Panc1 (cell line): ENCODE measurements around the gene MDC1. TPM values are rescaled to one million over a fixed set of nuclear protein-coding genes. Genes with fewer than 3 reads are reported as not detected.

Source experiments
- ATAC-seq: fragments of 200-7000 bp; cut with Tn5 transposase; 2 replicates; pipeline ENCODE4 v1.9.1; 2020; ENCODE audit warnings: mild to moderate bottlenecking, moderate library complexity
- BruUV-seq: library from RNA; stranded (reverse); fragments of 400-500 nt; replicated peaks from 2 replicates; lab custom pipeline; 2021; lab: Mats Ljungman, UMichigan
- CTCF ChIA-PET: fragments of 300-600 bp; sonication (Branson Sonifier 250); formaldehyde crosslinking; loops from one replicate; lab custom pipeline; 2022; ENCODE audit warnings: antibody characterized with exemption; lab: Charles Lee
- POLR2A ChIA-PET: fragments of 300-600 bp; sonication (Branson Sonifier 250); formaldehyde crosslinking; loops from one replicate; lab custom pipeline; 2022; ENCODE audit warnings: antibody characterized with exemption; lab: Charles Lee
- DNase-seq: peaks from one replicate; pipeline ENCODE4 v3.0.0-alpha.2; 2010; ENCODE audit warnings: low read depth, low spot score
- H3K27ac ChIP-seq: 2 replicates; pipeline ENCODE4 v1.5.1; 2011; ENCODE audit warnings: mild to moderate bottlenecking, low read length, inconsistent platforms
- H3K27me3 ChIP-seq: fragments of 200-500 bp; sonication (Bioruptor generic); 2 replicates; pipeline ENCODE4 v1.6.0; 2014; ENCODE audit warnings: low read length, inconsistent platforms; ENCODE audit not compliant: control insufficient read depth, insufficient read depth
- H3K36me3 ChIP-seq: fragments of 200-500 bp; sonication (Bioruptor generic); 2 replicates; pipeline ENCODE4 v1.5.1; 2014; ENCODE audit warnings: inconsistent platforms, mild to moderate bottlenecking, low read length, moderate library complexity; ENCODE audit not compliant: control insufficient read depth, insufficient read depth
- H3K4me1 ChIP-seq: 2 replicates; pipeline ENCODE4 v1.5.1; 2011; ENCODE audit warnings: inconsistent platforms, mild to moderate bottlenecking, low read length, moderate library complexity; ENCODE audit not compliant: control insufficient read depth, insufficient read depth
- H3K4me3 ChIP-seq, 2 experiments: 2 replicates each; pipeline ENCODE4 v1.5.1; 2011 to 2012; ENCODE audit warnings: low read depth in 2 of 2, low read length in 2 of 2, mild to moderate bottlenecking in 2 of 2, inconsistent platforms in 1 of 2, moderate library complexity in 1 of 2
- H3K9me3 ChIP-seq: fragments of 200-500 bp; sonication (Bioruptor generic); 2 replicates; pipeline ENCODE4 v1.5.1; 2014; ENCODE audit warnings: low read depth, mild to moderate bottlenecking, inconsistent platforms, low read length, moderate library complexity; ENCODE audit not compliant: control insufficient read depth, insufficient read depth
- CTCF ChIP-seq: fragments of 450-650 bp; IDR thresholded peaks from 2 replicates; pipeline ENCODE4 v1.5.1; 2017; ENCODE audit warnings: mild to moderate bottlenecking
- POLR2AphosphoS5 ChIP-seq: IDR thresholded peaks from 2 replicates; pipeline ENCODE4 v1.6.1; 2012; ENCODE audit warnings: mild to moderate bottlenecking, low read depth, low read length, moderate library complexity
- REST ChIP-seq, 2 experiments: IDR thresholded peaks; 2 replicates each; pipeline ENCODE4 v1.6.1; 2011 to 2012; ENCODE audit warnings: low read depth in 2 of 2, control low read depth in 1 of 2, low read length in 1 of 2, mild to moderate bottlenecking in 1 of 2, moderate library complexity in 1 of 2; ENCODE audit not compliant: insufficient read depth in 1 of 2
- SIN3A ChIP-seq: IDR thresholded peaks from 2 replicates; pipeline ENCODE4 v1.6.1; 2012; ENCODE audit warnings: low read depth, mild to moderate bottlenecking, low read length, moderate library complexity, borderline replicate concordance; ENCODE audit not compliant: insufficient read depth
- TCF7L2 ChIP-seq: IDR thresholded peaks from 2 replicates; pipeline ENCODE4 v1.6.1; 2011; ENCODE audit warnings: mild to moderate bottlenecking, low read depth, low read length, inconsistent platforms
- in situ Hi-C: cut with HindIII; loops from 2 replicates; pipeline ENCODE4 v1.10.0; 2016; ENCODE audit warnings: low sequenced_read_pairs, low pct_unique_long_range_greater_than_20kb
- intact Hi-C: fragments of 100-400 bp; cut with micrococcal nuclease; formaldehyde crosslinking; loops from one replicate; pipeline ENCODE4 v1.10.0; 2022; ENCODE audit not compliant: unreplicated experiment
- total RNA-seq: library from RNA; stranded (reverse); gene quantifications from one replicate; pipeline ENCODE4 v1.2.1, GENCODE V29; 2021; ENCODE audit not compliant: unreplicated experiment

Gene MDC1
- total RNA-seq, 1 experiment from 2014 or later, result 68.6 TPM

- POLR2A ChIA-PET, result no interaction called here
- Histone ChIP-seq H3K27me3 (no peaks in the 10 kb centered on the region), H3K4me1 (no peaks in the 10 kb centered on the region), H3K4me3 (no peak overlapping the region), H3K36me3 (peaks cover 3% of the 10 kb centered on the region; the same call in 1 of the 2 replicates), H3K27ac (no peak overlapping the region), H3K9me3 (no peaks in the 10 kb centered on the region)
- intact Hi-C loops, result no loop called here
- CTCF ChIA-PET, result no interaction called here
- in situ Hi-C loops, result no loop called here
- ATAC-seq (no peak), DNase-seq (no peak)
- BruUV-seq, result no TSS peak
- TF ChIP-seq SIN3A (no peak), REST (IDR thresholded peaks at IDR 0.05; ENCODE audit: insufficient read depth in 1 of 2, low read depth in 2 of 2, low read length in 1 of 2) (no peak)
Measured at GRCh38 chr6:30654798-30655742, 62.0 kb downstream of the MDC1 start.

- DNase-seq, result no peak
- Histone ChIP-seq H3K9me3 (no peaks in the 10 kb centered on the region), H3K36me3 (peaks cover 3% of the 10 kb centered on the region; the same call in 1 of the 2 replicates), H3K27me3 (no peaks in the 10 kb centered on the region), H3K4me1 (peaks cover 11% of the 10 kb centered on the region), H3K27ac (no peak overlapping the region), H3K4me3 (no peak overlapping the region)
- TF ChIP-seq SIN3A, result no peak
- no peak for TF ChIP-seq CTCF
- TF ChIP-seq POLR2AphosphoS5, result no peak
- TF ChIP-seq REST (IDR thresholded peaks at IDR 0.05; ENCODE audit: insufficient read depth in 1 of 2, low read depth in 2 of 2, low read length in 1 of 2), result no peak
- TF ChIP-seq TCF7L2, result no peak
- ChIA-PET POLR2A (no interaction called here), CTCF (no interaction called here)
- TSS peak; percentile 54 for BruUV-seq
- no peak for ATAC-seq
- in situ Hi-C loops, result no loop called here
- intact Hi-C loops, result no loop called here
Measured at GRCh38 chr6:30651143-30651542, 65.9 kb downstream of the MDC1 start.

Other genes starting within 250 kb of the MDC1 start
- gene HLA-E, start 227.8 kb downstream of the MDC1 start, total RNA-seq, result 132 TPM
- gene GNL1, start 160.8 kb downstream of the MDC1 start, total RNA-seq, result 90.6 TPM
- 16.5 TPM for gene PRR3, start 160.0 kb downstream of the MDC1 start, total RNA-seq
- gene ABCF1, start 145.8 kb downstream of the MDC1 start, total RNA-seq, result 94.9 TPM
- gene PPP1R10, start 100.0 kb downstream of the MDC1 start, total RNA-seq, result 82.9 TPM
- gene MRPS18B, start 99.4 kb downstream of the MDC1 start, total RNA-seq, result 69.1 TPM
- 15.8 TPM for gene ATAT1, start 90.4 kb downstream of the MDC1 start, total RNA-seq
- 30.8 TPM for gene C6orf136, start 70.1 kb downstream of the MDC1 start, total RNA-seq
- gene DHX16, start 44.3 kb downstream of the MDC1 start, total RNA-seq, result 44.5 TPM
- gene PPP1R18, start 30.6 kb downstream of the MDC1 start, total RNA-seq, result 55.3 TPM
- gene NRM, start 26.3 kb downstream of the MDC1 start, total RNA-seq, result 21.9 TPM
- 853 TPM for gene TUBB, start 3.1 kb upstream of the MDC1 start, total RNA-seq
- 176 TPM for gene FLOT1, start 25.4 kb upstream of the MDC1 start, total RNA-seq
- 106 TPM for gene IER3, start 27.3 kb upstream of the MDC1 start, total RNA-seq
- 95.2 TPM for gene DDR1, start 167.2 kb upstream of the MDC1 start, total RNA-seq
- 27.5 TPM for gene GTF2H4, start 190.9 kb upstream of the MDC1 start, total RNA-seq
- 42.7 TPM for gene VARS2, start 197.0 kb upstream of the MDC1 start, total RNA-seq
- not detected for gene SFTA2, start 214.9 kb upstream of the MDC1 start, total RNA-seq
- not detected for gene MUCL3, start 223.7 kb upstream of the MDC1 start, total RNA-seq